GM19397 (cell line): Measurements from ENCODE around the gene NCCRP1.
"Not testable (repeated sequence)": the region's sequence is repeated elsewhere in the genome, so short reads cannot be mapped to it uniquely, and the experiment has no call there.

Experiments used
- ATAC-seq: cut with Tn5 transposase; IDR thresholded peaks from one replicate; pipeline ENCODE4 v1.9.1; 2021; ENCODE audit warnings: mild to moderate bottlenecking, moderate library complexity; ENCODE audit not compliant: unreplicated experiment

The NCCRP1 gene

GRCh38 chr19:39243741-39244140 is 47.0 kb downstream of the NCCRP1 start:
- not testable (repeated sequence) for ATAC-seq

- ATAC-seq, result not testable (repeated sequence)
Observed at GRCh38 chr19:39244410-39245100, 47.8 kb downstream of the NCCRP1 start, which contains the start of gene IFNL3. TSS of gene IFNL3 (minus strand) at chr19:39245006. CDS start at chr19:39244967, 39 bp downstream.

DNA sequence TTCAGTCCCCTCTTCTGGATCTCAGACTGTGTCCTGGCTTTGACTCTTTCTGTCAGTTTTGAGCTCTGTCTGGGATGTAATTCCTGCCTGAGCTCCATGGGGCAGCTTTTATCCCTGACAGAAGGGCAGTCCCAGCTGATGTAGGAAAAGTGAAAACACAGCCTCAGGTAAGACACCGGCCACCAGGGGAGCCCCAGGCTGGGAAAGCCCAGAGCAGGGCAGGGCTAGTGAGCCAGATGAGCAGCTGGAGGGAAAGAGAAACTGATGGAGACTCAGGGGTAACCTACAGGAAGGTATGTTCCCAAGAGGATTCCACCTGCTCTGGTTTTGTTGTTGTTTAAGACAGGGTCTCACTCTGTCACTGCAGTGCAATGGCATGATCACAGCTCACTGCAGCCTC is 48.4 kb downstream of the NCCRP1 start:
- not testable (repeated sequence) for ATAC-seq

- ATAC-seq, result no peak
Observed at GRCh38 chr19:39246951-39247669, 50.3 kb downstream of the NCCRP1 start.

- no peak for ATAC-seq
Observed at GRCh38 chr19:39247701-39248664, 51.2 kb downstream of the NCCRP1 start.

DNA sequence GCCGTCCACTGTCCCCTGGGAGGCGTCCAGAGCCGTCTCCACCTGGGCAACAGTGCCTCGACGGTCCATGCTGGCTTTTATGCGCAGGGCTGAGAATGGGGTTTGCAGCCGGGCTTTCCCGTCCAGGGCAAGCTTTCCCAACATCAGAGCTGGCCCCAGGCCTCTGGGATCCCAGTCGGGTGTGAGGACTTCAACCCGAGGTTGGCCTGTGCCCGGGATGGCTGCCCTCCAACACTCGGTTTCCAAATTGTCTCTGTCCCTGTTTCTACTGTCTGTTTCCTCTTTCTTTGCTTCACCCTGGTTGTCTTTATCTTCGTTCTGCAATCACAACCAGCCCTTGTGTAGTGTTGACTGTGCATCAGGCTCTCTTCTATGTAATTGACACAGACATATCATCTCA is 52.0 kb downstream of the NCCRP1 start, which contains the start of gene IFNL4:
Gene IFNL4 (minus strand): TSS at position 51 of the 400 bp plus-strand sequence.
- no peak for ATAC-seq

DNA sequence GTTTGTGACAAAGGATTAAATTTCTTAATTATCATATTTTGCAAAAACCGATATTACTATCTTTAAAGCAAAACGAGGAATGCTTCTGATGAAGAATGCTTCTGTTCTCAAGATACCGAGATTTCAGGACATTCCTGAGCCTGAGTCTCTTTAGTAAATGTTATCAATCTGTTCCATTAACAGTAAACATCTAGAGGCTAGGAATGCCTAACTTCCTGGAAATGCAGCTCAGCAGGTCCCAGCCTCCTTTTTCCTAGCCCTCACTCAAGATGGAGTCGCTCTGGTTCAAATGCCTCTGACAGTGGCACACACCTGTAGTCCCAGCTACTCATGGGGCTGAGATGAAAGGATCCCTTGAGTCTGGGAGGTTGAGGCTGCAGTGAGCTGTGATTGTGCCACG is 54.3 kb downstream of the NCCRP1 start:
- no peak for ATAC-seq
